ENCODE data around the gene EFNA4.

Gene EFNA4

DNA sequence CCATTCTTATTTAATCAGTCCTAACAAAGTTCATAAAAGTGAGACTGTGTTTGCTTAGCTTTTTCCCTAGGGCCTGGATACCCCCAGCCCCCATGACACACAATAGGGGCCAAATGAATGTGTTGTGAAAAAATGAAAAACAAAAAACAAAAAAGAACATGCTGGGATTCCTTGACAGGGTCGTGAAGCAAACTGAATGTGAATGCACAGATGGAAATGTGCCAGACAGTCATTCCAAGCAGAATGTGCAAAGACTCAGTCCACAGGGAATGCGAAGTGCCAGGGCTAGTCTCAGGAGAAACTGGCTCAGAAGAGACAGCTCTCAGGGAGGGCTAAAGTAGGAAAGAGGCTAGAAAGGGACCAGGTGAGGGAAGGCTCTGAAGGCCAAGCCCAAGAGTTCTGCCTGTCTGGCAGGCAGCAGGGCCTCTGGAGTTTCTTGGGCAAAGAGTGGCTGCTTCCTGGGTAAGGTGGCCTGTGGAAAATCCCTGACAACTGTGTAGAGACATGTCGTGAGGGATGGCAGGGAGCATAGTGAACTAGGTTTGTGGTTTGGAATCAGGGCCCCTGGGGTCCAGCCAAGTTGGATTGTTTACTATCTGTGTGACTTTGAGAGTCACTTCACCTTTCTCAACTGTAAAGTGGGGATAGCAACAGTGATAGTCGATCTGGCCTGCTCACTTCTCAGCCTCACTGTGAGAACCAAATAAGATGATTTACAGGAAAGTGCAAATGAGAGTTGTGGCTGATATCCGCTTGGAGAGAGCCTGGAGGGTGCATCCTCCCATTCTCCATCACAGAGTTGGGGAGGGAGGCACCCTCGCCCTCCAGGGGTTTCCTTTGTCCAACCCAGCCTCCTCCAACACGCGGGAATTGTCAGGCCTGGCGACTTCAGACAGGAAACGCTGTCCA lies 13.6 kb upstream of the EFNA4 start:
- TF ChIP-seq EP300 (IDR thresholded peaks at IDR 0.05; ENCODE audit: borderline replicate concordance) (no peak), EGR1 (IDR thresholded peaks at IDR 0.05) (no peak), TEAD4 (IDR thresholded peaks at IDR 0.05) (no peak), TAF1 (IDR thresholded peaks at IDR 0.05; ENCODE audit: low read depth) (no peak)

DNA sequence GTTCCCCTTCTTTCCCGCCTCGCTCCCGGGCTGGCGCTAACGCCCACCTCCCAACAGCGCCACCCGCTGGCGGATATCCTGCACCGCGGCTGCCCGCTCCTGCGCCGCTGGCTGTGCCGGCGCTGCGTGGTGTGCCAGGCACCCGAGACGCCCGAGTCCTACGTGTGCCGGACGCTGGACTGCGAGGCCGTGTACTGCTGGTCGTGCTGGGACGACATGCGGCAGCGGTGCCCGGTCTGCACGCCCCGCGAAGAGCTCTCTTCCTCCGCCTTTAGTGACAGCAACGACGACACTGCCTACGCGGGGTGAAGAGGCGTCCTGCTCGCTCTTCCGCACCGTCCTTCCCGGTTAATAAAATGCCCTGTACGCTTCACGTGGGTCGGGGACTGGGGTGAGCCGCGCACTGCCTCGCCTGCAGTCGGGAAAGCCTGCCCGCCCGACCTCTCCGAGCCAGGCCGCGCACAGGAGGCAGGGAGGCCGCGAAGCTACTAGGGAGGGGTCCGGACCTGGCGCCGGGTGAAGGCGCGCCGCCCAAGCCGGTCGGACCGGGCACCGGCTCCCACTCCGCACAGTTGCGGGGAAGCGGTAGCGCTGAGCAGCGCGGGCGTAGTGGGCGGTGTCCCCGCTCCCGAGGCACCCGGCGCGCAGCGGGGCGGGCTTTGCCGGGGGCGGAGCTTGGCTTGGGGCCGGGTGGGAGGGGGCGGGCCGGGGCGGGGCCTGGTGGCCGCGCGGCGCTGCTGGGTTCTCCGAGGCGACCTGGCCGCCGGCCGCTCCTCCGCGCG lies 12.8 kb upstream of the EFNA4 start, which contains the start of gene ADAM15:
TSS of gene ADAM15 (plus strand) at position 757 of the 782 bp plus-strand sequence. CDS start 71 bp downstream, outside the sequence.
- TF ChIP-seq TEAD4 (IDR thresholded peaks at IDR 0.05) (peak; percentile 31; the same call in 1 of the 2 replicates), YY1 (IDR thresholded peaks at IDR 0.05; ENCODE audit: low read depth) (peak; percentile 57), CREB1 (IDR thresholded peaks at IDR 0.05; ENCODE audit: low read depth) (no peak), MAX (IDR thresholded peaks at IDR 0.05) (peak; percentile 96), ZBTB7A (IDR thresholded peaks at IDR 0.05; ENCODE audit: low read depth) (peak; percentile 79; the same call in 1 of the 2 replicates), TAF1 (IDR thresholded peaks at IDR 0.05; ENCODE audit: low read depth) (no peak; the same call in none of the 2 replicates), RAD21 (IDR thresholded peaks at IDR 0.05; ENCODE audit: low read depth) (peak; percentile 55), TCF12 (IDR thresholded peaks at IDR 0.05; ENCODE audit: low read depth) (no peak; the same call in 1 of the 2 replicates), NFIC (IDR thresholded peaks at IDR 0.05) (no peak; the same call in 1 of the 2 replicates), EGR1 (IDR thresholded peaks at IDR 0.05) (peak; percentile 75), EP300 (IDR thresholded peaks at IDR 0.05; ENCODE audit: borderline replicate concordance) (peak; percentile 52; the same call in 1 of the 2 replicates), FOXM1 (IDR thresholded peaks at IDR 0.05; ENCODE audit: borderline replicate concordance, low read depth) (no peak), CEBPB (IDR thresholded peaks at IDR 0.05) (peak; percentile 5; the same call in 1 of the 2 replicates), USF1 (IDR thresholded peaks at IDR 0.05) (peak; percentile 51; the same call in 1 of the 2 replicates)
- TF ChIP-seq, protein P1, sequence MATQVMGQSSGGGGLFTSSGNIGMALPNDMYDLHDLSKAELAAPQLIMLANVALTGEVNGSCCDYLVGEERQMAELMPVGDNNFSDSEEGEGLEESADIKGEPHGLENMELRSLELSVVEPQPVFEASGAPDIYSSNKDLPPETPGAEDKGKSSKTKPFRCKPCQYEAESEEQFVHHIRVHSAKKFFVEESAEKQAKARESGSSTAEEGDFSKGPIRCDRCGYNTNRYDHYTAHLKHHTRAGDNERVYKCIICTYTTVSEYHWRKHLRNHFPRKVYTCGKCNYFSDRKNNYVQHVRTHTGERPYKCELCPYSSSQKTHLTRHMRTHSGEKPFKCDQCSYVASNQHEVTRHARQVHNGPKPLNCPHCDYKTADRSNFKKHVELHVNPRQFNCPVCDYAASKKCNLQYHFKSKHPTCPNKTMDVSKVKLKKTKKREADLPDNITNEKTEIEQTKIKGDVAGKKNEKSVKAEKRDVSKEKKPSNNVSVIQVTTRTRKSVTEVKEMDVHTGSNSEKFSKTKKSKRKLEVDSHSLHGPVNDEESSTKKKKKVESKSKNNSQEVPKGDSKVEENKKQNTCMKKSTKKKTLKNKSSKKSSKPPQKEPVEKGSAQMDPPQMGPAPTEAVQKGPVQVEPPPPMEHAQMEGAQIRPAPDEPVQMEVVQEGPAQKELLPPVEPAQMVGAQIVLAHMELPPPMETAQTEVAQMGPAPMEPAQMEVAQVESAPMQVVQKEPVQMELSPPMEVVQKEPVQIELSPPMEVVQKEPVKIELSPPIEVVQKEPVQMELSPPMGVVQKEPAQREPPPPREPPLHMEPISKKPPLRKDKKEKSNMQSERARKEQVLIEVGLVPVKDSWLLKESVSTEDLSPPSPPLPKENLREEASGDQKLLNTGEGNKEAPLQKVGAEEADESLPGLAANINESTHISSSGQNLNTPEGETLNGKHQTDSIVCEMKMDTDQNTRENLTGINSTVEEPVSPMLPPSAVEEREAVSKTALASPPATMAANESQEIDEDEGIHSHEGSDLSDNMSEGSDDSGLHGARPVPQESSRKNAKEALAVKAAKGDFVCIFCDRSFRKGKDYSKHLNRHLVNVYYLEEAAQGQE (IDR thresholded peaks at IDR 0.05; ENCODE audit: low read depth), result peak; percentile 34; the same call in 1 of the 2 replicates

DNA sequence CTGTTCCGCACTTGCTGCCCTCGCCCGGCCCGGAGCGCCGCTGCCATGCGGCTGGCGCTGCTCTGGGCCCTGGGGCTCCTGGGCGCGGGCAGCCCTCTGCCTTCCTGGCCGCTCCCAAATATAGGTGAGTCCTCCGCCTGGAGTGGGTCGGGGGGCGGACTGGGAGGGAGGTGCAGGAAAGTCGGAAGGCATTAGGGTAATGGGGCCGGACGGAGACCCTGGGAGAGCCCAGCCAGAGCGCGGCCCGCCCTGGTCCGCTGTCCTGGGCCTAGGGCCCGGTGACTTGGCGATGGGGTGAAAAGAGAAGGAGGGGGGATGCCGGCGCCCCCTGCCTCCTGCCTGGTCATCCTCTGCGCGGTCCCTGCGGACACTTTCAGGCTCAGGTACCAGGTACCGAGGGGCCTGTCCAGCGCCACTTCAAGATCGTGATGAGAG lies 12.2 kb upstream of the EFNA4 start:
- TF ChIP-seq MAX (IDR thresholded peaks at IDR 0.05) (0 out of 2 replicates have a peak, but pooled peaks have one; percentile 14), YY1 (IDR thresholded peaks at IDR 0.05; ENCODE audit: low read depth) (no peak), ZBTB7A (IDR thresholded peaks at IDR 0.05; ENCODE audit: low read depth) (peak; percentile 56; the same call in 1 of the 2 replicates), TAF1 (IDR thresholded peaks at IDR 0.05; ENCODE audit: low read depth) (no peak; the same call in none of the 2 replicates), NFIC (IDR thresholded peaks at IDR 0.05) (no peak; the same call in 1 of the 2 replicates), EP300 (IDR thresholded peaks at IDR 0.05; ENCODE audit: borderline replicate concordance) (no peak), RAD21 (IDR thresholded peaks at IDR 0.05; ENCODE audit: low read depth) (no peak), USF1 (IDR thresholded peaks at IDR 0.05) (no peak)

- TF ChIP-seq NFIC (IDR thresholded peaks at IDR 0.05) (no peak), CEBPB (IDR thresholded peaks at IDR 0.05) (no peak), TEAD4 (IDR thresholded peaks at IDR 0.05) (no peak), CREB1 (IDR thresholded peaks at IDR 0.05; ENCODE audit: low read depth) (no peak), MAX (IDR thresholded peaks at IDR 0.05) (no peak), EGR1 (IDR thresholded peaks at IDR 0.05) (no peak), YY1 (IDR thresholded peaks at IDR 0.05; ENCODE audit: low read depth) (no peak), EP300 (IDR thresholded peaks at IDR 0.05; ENCODE audit: borderline replicate concordance) (no peak), RAD21 (IDR thresholded peaks at IDR 0.05; ENCODE audit: low read depth) (no peak), TCF12 (IDR thresholded peaks at IDR 0.05; ENCODE audit: low read depth) (no peak), FOXM1 (IDR thresholded peaks at IDR 0.05; ENCODE audit: borderline replicate concordance, low read depth) (no peak), USF1 (IDR thresholded peaks at IDR 0.05) (no peak), TAF1 (IDR thresholded peaks at IDR 0.05; ENCODE audit: low read depth) (no peak; the same call in 1 of the 2 replicates), ZBTB7A (IDR thresholded peaks at IDR 0.05; ENCODE audit: low read depth) (no peak)
- TF ChIP-seq, protein P1 (IDR thresholded peaks at IDR 0.05; ENCODE audit: low read depth), result no peak
Measured at GRCh38 chr1:155051777-155052398, 11.7 kb upstream of the EFNA4 start.
